Neural progenitor cell (in vitro differentiated cells): ENCODE measurements around the gene USP49.

ENCODE experiments used
- EZH2 ChIP-seq: fragments of 200-600 bp; sonication (generic); IDR thresholded peaks from 2 replicates; pipeline ENCODE4 v1.6.1; 2017; ENCODE audit warnings: antibody characterized with exemption, mild to moderate bottlenecking, moderate library complexity
- EZH2phosphoT487 ChIP-seq: fragments of 200-600 bp; sonication (generic); IDR thresholded peaks from 2 replicates; pipeline ENCODE4 v1.6.1; 2017; ENCODE audit warnings: antibody characterized with exemption
- TF ChIP-seq, protein P1 (sequence below): fragments of 200-600 bp; sonication (generic); IDR thresholded peaks from 2 replicates; pipeline ENCODE4 v1.5.1; 2017; ENCODE audit warnings: antibody characterized with exemption, mild to moderate bottlenecking

DNA sequence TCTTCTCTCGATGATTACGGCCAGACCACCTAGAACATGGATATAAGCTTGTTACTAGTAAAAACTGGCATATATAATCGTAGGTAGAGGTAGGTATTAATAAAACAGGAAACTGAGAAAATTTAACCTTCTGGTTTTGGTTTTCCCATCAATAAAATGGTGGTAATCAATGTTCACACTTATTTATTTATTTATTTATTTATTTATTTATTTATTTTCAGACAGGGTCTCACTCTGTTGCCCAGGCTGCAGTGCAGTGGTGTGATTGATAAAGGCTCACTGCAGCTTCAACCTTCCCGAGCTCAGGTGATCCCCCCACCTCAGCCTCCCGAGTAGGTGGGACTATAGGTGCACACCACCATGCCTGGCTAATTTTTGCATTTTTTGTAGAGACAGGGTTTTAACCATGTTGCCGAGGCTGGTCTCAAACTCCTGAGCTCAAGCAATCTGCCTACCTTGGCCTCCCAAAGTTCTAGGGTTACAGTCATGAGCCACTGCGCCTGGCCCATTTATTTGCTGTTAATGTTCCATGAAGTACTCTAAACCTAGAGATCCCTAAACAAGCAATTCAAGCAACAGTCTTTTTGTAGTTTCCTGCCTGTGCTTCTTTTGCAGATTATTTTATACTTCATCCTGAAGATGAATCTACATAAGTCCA, 96.1 kb downstream of the USP49 start:
- TF ChIP-seq, protein P1, sequence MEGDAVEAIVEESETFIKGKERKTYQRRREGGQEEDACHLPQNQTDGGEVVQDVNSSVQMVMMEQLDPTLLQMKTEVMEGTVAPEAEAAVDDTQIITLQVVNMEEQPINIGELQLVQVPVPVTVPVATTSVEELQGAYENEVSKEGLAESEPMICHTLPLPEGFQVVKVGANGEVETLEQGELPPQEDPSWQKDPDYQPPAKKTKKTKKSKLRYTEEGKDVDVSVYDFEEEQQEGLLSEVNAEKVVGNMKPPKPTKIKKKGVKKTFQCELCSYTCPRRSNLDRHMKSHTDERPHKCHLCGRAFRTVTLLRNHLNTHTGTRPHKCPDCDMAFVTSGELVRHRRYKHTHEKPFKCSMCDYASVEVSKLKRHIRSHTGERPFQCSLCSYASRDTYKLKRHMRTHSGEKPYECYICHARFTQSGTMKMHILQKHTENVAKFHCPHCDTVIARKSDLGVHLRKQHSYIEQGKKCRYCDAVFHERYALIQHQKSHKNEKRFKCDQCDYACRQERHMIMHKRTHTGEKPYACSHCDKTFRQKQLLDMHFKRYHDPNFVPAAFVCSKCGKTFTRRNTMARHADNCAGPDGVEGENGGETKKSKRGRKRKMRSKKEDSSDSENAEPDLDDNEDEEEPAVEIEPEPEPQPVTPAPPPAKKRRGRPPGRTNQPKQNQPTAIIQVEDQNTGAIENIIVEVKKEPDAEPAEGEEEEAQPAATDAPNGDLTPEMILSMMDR, result no peak
- TF ChIP-seq EZH2 (no peak), EZH2phosphoT487 (no peak)
